ENCODE measurements around the gene ATAD2B. TPM values are rescaled to one million over a fixed set of nuclear protein-coding genes. Genes with fewer than 3 reads are reported as not detected.

Gene ATAD2B
- total and polyA plus RNA-seq, 2 of the 8 experiments (the other 6 are each of a cell fraction or from before 2014, with no cell fraction given), result 3.4 to 16.1 TPM

GRCh38 chr2:23843051-23843976 lies 83.6 kb downstream of the ATAD2B start (continued):
- TF ChIP-seq RBBP5 (IDR thresholded peaks at IDR 0.05; ENCODE audit: borderline replicate concordance, low read depth, low read length) (no peak), YY1 (IDR thresholded peaks at IDR 0.05; ENCODE audit: low read depth, low read length) (no peak), SIRT6 (IDR thresholded peaks at IDR 0.05; ENCODE audit: low read length) (no peak), PHF8 (conservative IDR thresholded peaks at IDR 0.05; ENCODE audit: low read depth, low read length) (no peak), SIX5 (IDR thresholded peaks at IDR 0.05; ENCODE audit: low read depth, low read length) (no peak), POLR2AphosphoS5 (IDR thresholded peaks at IDR 0.05; ENCODE audit: low read depth, low read length) (no peak), CBX5 (IDR thresholded peaks at IDR 0.05; ENCODE audit: low read depth, low read length) (no peak)

Data from H1 (cell line).